WERI-Rb-1 (cell line): ENCODE measurements around the gene SOX8.

Source experiments
- DNase-seq: peaks from one replicate; pipeline ENCODE4 v3.0.0-alpha.2; 2020
- H3K27ac ChIP-seq: fragments of 250-450 bp; sonication (Bioruptor Pico); 2 replicates; pipeline ENCODE4 v1.5.1; 2020; ENCODE audit warnings: mild to moderate bottlenecking, moderate library complexity
- H3K27me3 ChIP-seq: fragments of 250-450 bp; sonication (Bioruptor Pico); 2 replicates; pipeline ENCODE4 v1.5.1; 2021; ENCODE audit warnings: mild to moderate bottlenecking, low read depth, moderate library complexity; ENCODE audit not compliant: insufficient read depth, severe bottlenecking
- H3K36me3 ChIP-seq: fragments of 250-450 bp; sonication (Bioruptor Pico); 2 replicates; pipeline ENCODE4 v1.5.1; 2020; ENCODE audit warnings: mild to moderate bottlenecking, moderate library complexity
- H3K4me3 ChIP-seq: 2 replicates; pipeline ENCODE4 v1.5.1; 2011; ENCODE audit warnings: low read depth, mild to moderate bottlenecking, control low read depth, low read length
- H3K9me3 ChIP-seq: fragments of 250-450 bp; sonication (Bioruptor Pico); 2 replicates; pipeline ENCODE4 v1.5.1; 2021; ENCODE audit warnings: mild to moderate bottlenecking, moderate library complexity; ENCODE audit not compliant: severe bottlenecking
- TF ChIP-seq, protein P1 (sequence below): IDR thresholded peaks from 2 replicates; pipeline ENCODE4 v1.5.1; 2011; ENCODE audit warnings: low read depth, mild to moderate bottlenecking, control low read depth, inconsistent platforms, low read length

Gene SOX8

DNA sequence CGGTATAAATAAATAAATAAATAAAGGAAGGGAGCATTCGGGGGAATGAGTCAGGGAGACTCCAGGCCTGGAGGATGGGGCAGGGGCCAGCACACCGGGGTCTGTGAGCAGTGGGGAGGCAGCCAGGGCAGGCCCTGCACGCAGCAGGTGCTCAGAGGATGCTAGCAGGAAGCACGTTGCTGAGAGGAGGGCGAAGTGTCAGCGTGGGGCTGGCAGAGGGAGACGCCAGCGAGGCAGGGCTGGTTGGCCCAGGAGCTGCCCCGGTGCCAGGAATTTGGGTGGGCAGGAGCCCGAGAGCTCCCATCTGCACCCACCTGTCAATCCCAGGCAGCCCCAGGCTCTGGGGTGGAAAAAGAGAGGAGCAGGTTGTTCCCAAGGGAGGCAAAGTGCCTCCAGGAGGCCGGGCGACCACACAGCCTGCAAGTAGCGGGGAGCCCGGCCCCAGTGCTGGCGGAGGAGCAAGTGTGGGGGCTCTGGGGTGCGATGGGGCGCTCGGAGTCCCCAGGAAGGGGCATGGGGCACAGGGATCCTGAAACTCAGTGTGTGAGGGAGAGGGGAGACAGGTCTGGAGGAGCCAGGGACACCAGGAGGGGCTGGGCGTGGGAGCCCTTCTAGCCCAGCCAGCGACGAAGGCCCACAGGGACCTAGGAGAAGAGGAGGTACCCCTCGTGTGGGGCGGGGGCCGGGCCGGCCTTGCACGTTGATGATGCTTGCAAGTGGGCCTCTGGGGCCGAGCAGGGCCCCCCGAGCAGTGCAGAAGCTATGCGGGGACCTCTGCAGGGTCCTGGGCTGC lies 28.0 kb downstream of the SOX8 start:
- DNase-seq: no peak
- no peaks in the 10 kb centered on the region for H3K27me3 ChIP-seq
- no peaks in the 10 kb centered on the region for H3K9me3 ChIP-seq
- H3K4me3 ChIP-seq: no peak overlapping the region
- no peaks in the 10 kb centered on the region for H3K36me3 ChIP-seq
- TF ChIP-seq, protein P1, sequence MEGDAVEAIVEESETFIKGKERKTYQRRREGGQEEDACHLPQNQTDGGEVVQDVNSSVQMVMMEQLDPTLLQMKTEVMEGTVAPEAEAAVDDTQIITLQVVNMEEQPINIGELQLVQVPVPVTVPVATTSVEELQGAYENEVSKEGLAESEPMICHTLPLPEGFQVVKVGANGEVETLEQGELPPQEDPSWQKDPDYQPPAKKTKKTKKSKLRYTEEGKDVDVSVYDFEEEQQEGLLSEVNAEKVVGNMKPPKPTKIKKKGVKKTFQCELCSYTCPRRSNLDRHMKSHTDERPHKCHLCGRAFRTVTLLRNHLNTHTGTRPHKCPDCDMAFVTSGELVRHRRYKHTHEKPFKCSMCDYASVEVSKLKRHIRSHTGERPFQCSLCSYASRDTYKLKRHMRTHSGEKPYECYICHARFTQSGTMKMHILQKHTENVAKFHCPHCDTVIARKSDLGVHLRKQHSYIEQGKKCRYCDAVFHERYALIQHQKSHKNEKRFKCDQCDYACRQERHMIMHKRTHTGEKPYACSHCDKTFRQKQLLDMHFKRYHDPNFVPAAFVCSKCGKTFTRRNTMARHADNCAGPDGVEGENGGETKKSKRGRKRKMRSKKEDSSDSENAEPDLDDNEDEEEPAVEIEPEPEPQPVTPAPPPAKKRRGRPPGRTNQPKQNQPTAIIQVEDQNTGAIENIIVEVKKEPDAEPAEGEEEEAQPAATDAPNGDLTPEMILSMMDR: no peak
- no peak overlapping the region for H3K27ac ChIP-seq

DNA sequence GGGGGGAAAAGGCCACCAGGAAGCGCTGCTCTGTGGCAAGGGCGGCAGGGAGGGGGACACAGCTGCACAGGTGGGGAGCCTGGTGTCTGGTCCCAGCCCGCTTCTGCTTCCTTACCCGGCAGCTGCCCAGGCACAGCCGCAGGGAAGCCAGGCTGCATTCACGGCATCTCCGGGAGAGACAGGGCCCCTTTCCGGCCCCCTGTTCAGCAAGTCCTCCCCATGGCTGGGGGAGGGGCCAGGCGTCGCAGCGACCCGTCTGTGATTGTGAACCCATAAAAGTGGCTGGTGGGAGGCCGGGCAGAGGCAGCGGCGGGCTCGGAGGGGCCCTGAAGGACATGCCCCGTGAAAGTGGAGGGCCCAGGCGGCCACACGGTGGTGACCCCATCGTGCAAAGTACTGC lies 28.7 kb downstream of the SOX8 start:
- H3K27me3 ChIP-seq: no peaks in the 10 kb centered on the region
- no peak for DNase-seq
- TF ChIP-seq, protein P1: no peak

GRCh38 chr16:1010815-1011214 lies 29.2 kb downstream of the SOX8 start:
- TF ChIP-seq, protein P1: no peak
- Histone ChIP-seq H3K27ac (no peak overlapping the region), H3K27me3 (no peaks in the 10 kb centered on the region), H3K9me3 (no peaks in the 10 kb centered on the region), H3K36me3 (no peaks in the 10 kb centered on the region), H3K4me3 (no peak overlapping the region)
- DNase-seq: no peak

More for the DNA sequence above, 28.7 kb downstream of the SOX8 start:
- Histone ChIP-seq H3K4me3 (no peak overlapping the region), H3K9me3 (no peaks in the 10 kb centered on the region), H3K36me3 (no peaks in the 10 kb centered on the region), H3K27ac (no peak overlapping the region)

- Histone ChIP-seq H3K27me3 (no peaks in the 10 kb centered on the region), H3K36me3 (no peaks in the 10 kb centered on the region), H3K27ac (no peak overlapping the region), H3K4me3 (no peak overlapping the region), H3K9me3 (no peaks in the 10 kb centered on the region)
- TF ChIP-seq, protein P1: no peak
- no peak for DNase-seq
Observed at GRCh38 chr16:1011316-1012082, 29.9 kb downstream of the SOX8 start.

DNA sequence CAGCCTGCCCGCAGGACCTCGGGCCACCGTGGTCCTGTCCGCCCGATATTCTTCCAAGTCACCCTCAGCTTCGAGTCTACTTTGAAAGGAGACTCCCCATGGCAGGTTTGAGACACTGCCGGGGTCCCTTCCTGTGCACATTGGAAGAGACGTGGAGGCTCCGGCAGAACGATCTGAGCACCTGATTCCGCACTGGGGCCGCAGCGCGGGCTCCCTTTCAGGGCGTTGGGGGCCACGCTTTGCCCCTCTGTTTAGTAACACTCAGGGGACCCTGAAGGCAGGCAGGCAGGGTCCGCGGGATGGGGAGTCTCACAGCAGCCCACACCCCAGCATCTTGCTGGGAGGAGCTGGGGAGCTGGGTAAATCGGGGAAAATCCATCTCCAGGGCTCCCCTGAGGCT lies 30.6 kb downstream of the SOX8 start:
- no peak overlapping the region for H3K27ac ChIP-seq

More for the DNA sequence above, 30.6 kb downstream of the SOX8 start:
- no peaks in the 10 kb centered on the region for H3K9me3 ChIP-seq
- H3K4me3 ChIP-seq: no peak overlapping the region
- no peaks in the 10 kb centered on the region for H3K27me3 ChIP-seq
- no peaks in the 10 kb centered on the region for H3K36me3 ChIP-seq
- DNase-seq: no peak
- TF ChIP-seq, protein P1: no peak
